Skeletal muscle satellite cell (primary cell): ENCODE measurements around the gene RAD9A.
A peak's percentile ranks its signal among the peaks of the same experiment; 100 is the strongest.

Source experiments
- H3K27me3 ChIP-seq: 2 replicates; pipeline ENCODE4 v1.7.0; 2013; ENCODE audit warnings: low read length; ENCODE audit not compliant: control insufficient read depth, insufficient read depth
- H3K36me3 ChIP-seq: 2 replicates; pipeline ENCODE4 v1.7.0; 2013; ENCODE audit warnings: mild to moderate bottlenecking, control low read depth, low read length; ENCODE audit not compliant: insufficient read depth
- H3K4me1 ChIP-seq: 2 replicates; pipeline ENCODE4 v1.7.0; 2013; ENCODE audit warnings: low read length; ENCODE audit not compliant: control insufficient read depth, insufficient read depth
- H3K4me2 ChIP-seq: 2 replicates; pipeline ENCODE4 v1.7.0; 2013; ENCODE audit warnings: mild to moderate bottlenecking, low read length
- H3K4me3 ChIP-seq: 2 replicates; pipeline ENCODE4 v1.7.0; 2013; ENCODE audit warnings: low read length
- H3K9ac ChIP-seq: 2 replicates; pipeline ENCODE4 v1.7.0; 2013; ENCODE audit warnings: mild to moderate bottlenecking, low read depth, low read length, moderate library complexity
- H3K9me3 ChIP-seq: replicated peaks from 2 replicates; pipeline ENCODE4 v1.7.0; 2013; ENCODE audit warnings: mild to moderate bottlenecking, control low read depth, low read length

RAD9A gene

GRCh38 chr11:67364783-67365722 lies 26.7 kb upstream of the RAD9A start:
- Histone ChIP-seq H3K4me1 (peaks cover 44% of the 10 kb centered on the region), H3K4me2 (no peak overlapping the region), H3K27me3 (no peaks in the 10 kb centered on the region), H3K9ac (no peak overlapping the region), H3K4me3 (no peak overlapping the region), H3K36me3 (peaks cover 53% of the 10 kb centered on the region), H3K9me3 (no peaks in the 10 kb centered on the region)

GRCh38 chr11:67365736-67366444 lies 25.9 kb upstream of the RAD9A start:
- Histone ChIP-seq H3K36me3 (peaks cover 53% of the 10 kb centered on the region), H3K27me3 (no peaks in the 10 kb centered on the region), H3K4me3 (no peak overlapping the region), H3K4me2 (peak overlapping the region; percentile 63), H3K9ac (peak overlapping the region; percentile 47), H3K4me1 (peaks cover 51% of the 10 kb centered on the region), H3K9me3 (no peaks in the 10 kb centered on the region)

- H3K4me3 ChIP-seq, result no peak overlapping the region
- H3K9ac ChIP-seq, result peak overlapping the region; percentile 47
- H3K27me3 ChIP-seq, result no peaks in the 10 kb centered on the region
- H3K4me2 ChIP-seq, result peak overlapping the region; percentile 63
- peaks cover 58% of the 10 kb centered on the region for H3K4me1 ChIP-seq
- no peaks in the 10 kb centered on the region for H3K9me3 ChIP-seq
- peaks cover 52% of the 10 kb centered on the region for H3K36me3 ChIP-seq
Observed at GRCh38 chr11:67366546-67366945, 25.2 kb upstream of the RAD9A start.

- Histone ChIP-seq H3K4me2 (peak overlapping the region; percentile 63), H3K9me3 (no peaks in the 10 kb centered on the region), H3K36me3 (peaks cover 46% of the 10 kb centered on the region), H3K9ac (peak overlapping the region; percentile 47), H3K4me3 (no peak overlapping the region), H3K4me1 (peaks cover 61% of the 10 kb centered on the region), H3K27me3 (no peaks in the 10 kb centered on the region)
Observed at GRCh38 chr11:67366961-67367760, 24.6 kb upstream of the RAD9A start.

- H3K9me3 ChIP-seq, result no peaks in the 10 kb centered on the region
- H3K4me2 ChIP-seq, result peak overlapping the region; percentile 63
- H3K36me3 ChIP-seq, result peaks cover 40% of the 10 kb centered on the region
- H3K4me1 ChIP-seq, result peaks cover 61% of the 10 kb centered on the region
- H3K4me3 ChIP-seq, result no peak overlapping the region
- no peaks in the 10 kb centered on the region for H3K27me3 ChIP-seq
- H3K9ac ChIP-seq, result peak overlapping the region; percentile 6
Observed at GRCh38 chr11:67367761-67368227, 24.0 kb upstream of the RAD9A start.

- Histone ChIP-seq H3K9me3 (no peaks in the 10 kb centered on the region), H3K4me2 (peak overlapping the region; percentile 79), H3K27me3 (no peaks in the 10 kb centered on the region), H3K9ac (peak overlapping the region; percentile 19), H3K4me1 (peaks cover 61% of the 10 kb centered on the region), H3K4me3 (peak overlapping the region; percentile 17), H3K36me3 (peaks cover 38% of the 10 kb centered on the region)
Observed at GRCh38 chr11:67368621-67369020, 23.2 kb upstream of the RAD9A start.

GRCh38 chr11:67369275-67369674 lies 22.5 kb upstream of the RAD9A start:
- Histone ChIP-seq H3K36me3 (peaks cover 31% of the 10 kb centered on the region), H3K9ac (peak overlapping the region; percentile 10), H3K4me2 (peak overlapping the region; percentile 79), H3K27me3 (no peaks in the 10 kb centered on the region), H3K4me3 (peak overlapping the region; percentile 26), H3K4me1 (peaks cover 61% of the 10 kb centered on the region), H3K9me3 (no peaks in the 10 kb centered on the region)

GRCh38 chr11:67369801-67370284 lies 21.9 kb upstream of the RAD9A start:
- Histone ChIP-seq H3K4me2 (peak overlapping the region; percentile 79), H3K36me3 (peaks cover 25% of the 10 kb centered on the region), H3K9ac (peak overlapping the region; percentile 10), H3K4me3 (peak overlapping the region; percentile 26), H3K27me3 (no peaks in the 10 kb centered on the region), H3K4me1 (peaks cover 66% of the 10 kb centered on the region), H3K9me3 (no peaks in the 10 kb centered on the region)

GRCh38 chr11:67370351-67371076 lies 21.3 kb upstream of the RAD9A start:
- no peaks in the 10 kb centered on the region for H3K27me3 ChIP-seq
- H3K4me3 ChIP-seq, result peak overlapping the region; percentile 79
- peak overlapping the region; percentile 81 for H3K9ac ChIP-seq
- H3K9me3 ChIP-seq, result no peaks in the 10 kb centered on the region
- H3K4me1 ChIP-seq, result peaks cover 72% of the 10 kb centered on the region
- H3K4me2 ChIP-seq, result peak overlapping the region; percentile 79
- H3K36me3 ChIP-seq, result peaks cover 19% of the 10 kb centered on the region

- Histone ChIP-seq H3K4me2 (peak overlapping the region; percentile 79), H3K27me3 (no peaks in the 10 kb centered on the region), H3K4me3 (peak overlapping the region; percentile 79), H3K4me1 (peaks cover 74% of the 10 kb centered on the region), H3K36me3 (peaks cover 10% of the 10 kb centered on the region), H3K9ac (peak overlapping the region; percentile 81), H3K9me3 (no peaks in the 10 kb centered on the region)
Observed at GRCh38 chr11:67371189-67371910, 20.4 kb upstream of the RAD9A start.
